Measurements from ENCODE around the gene TRIM69. TPM values are rescaled to one million over a fixed set of nuclear protein-coding genes. Genes with fewer than 3 reads are reported as not detected.
"Not testable (repeated sequence)": the region's sequence is repeated elsewhere in the genome, so short reads cannot be mapped to it uniquely, and the experiment has no call there.

The TRIM69 gene
- total RNA-seq, 1 donor from 2014 or later: 37.2 TPM

GRCh38 chr15:44781128-44781810 is 44.9 kb downstream of the TRIM69 start:
- H3K9me3 Mint-ChIP-seq (ENCODE audit: unreplicated experiment): no peaks in the 10 kb centered on the region
- peaks cover 10% of the 10 kb centered on the region for H3K4me1 Mint-ChIP-seq (ENCODE audit: low read depth, unreplicated experiment)
- H3K27me3 ChIP-seq (ENCODE audit: insufficient read depth, low read length): no peaks in the 10 kb centered on the region
- no peak overlapping the region for H3K27ac Mint-ChIP-seq (ENCODE audit: unreplicated experiment)
- no peak overlapping the region for H3K27ac ChIP-seq (ENCODE audit: low read depth, low read length)
- DNase-seq (ENCODE audit: low read depth) (no peak), FAIRE-seq (no peak)
- H3K79me2 ChIP-seq (ENCODE audit: insufficient read depth, low read length): no peaks in the 10 kb centered on the region
- H3K9ac ChIP-seq (ENCODE audit: low read length): no peak overlapping the region
- H2AFZ ChIP-seq (ENCODE audit: low read depth, low read length): no peak overlapping the region
- H3K36me3 ChIP-seq (ENCODE audit: insufficient read depth, low read length): no peaks in the 10 kb centered on the region
- H3K4me2 ChIP-seq (ENCODE audit: low read length): no peak overlapping the region
- H3K4me1 ChIP-seq (ENCODE audit: insufficient read depth, low read length): peaks cover 6% of the 10 kb centered on the region
- H4K20me1 ChIP-seq (ENCODE audit: insufficient read depth, low read length): no peaks in the 10 kb centered on the region
- H3K4me3 Mint-ChIP-seq (ENCODE audit: unreplicated experiment): no peak overlapping the region
- no peaks in the 10 kb centered on the region for H3K36me3 Mint-ChIP-seq (ENCODE audit: low read depth, unreplicated experiment)
- peaks cover under 1% of the 10 kb centered on the region for H3K27me3 Mint-ChIP-seq (ENCODE audit: low read depth, unreplicated experiment)
- no peaks in the 10 kb centered on the region for H3K9me3 ChIP-seq (ENCODE audit: insufficient read depth, low read depth, low read length)
- H3K4me3 ChIP-seq (ENCODE audit: insufficient read depth, low read depth, low read length): no peak overlapping the region
- TF ChIP-seq EZH2 (IDR thresholded peaks at IDR 0.05; ENCODE audit: insufficient read depth, low read length): no peak
- no peak for TF ChIP-seq CTCF (IDR thresholded peaks at IDR 0.05; ENCODE audit: insufficient read depth, low read depth, low read length)

- Mint-ChIP-seq H3K9me3 (ENCODE audit: unreplicated experiment) (no peaks in the 10 kb centered on the region), H3K4me3 (ENCODE audit: unreplicated experiment) (peak overlapping the region; percentile 23), H3K27me3 (ENCODE audit: low read depth, unreplicated experiment) (peaks cover 2% of the 10 kb centered on the region), H3K36me3 (ENCODE audit: low read depth, unreplicated experiment) (no peaks in the 10 kb centered on the region), H3K4me1 (ENCODE audit: low read depth, unreplicated experiment) (peaks cover 10% of the 10 kb centered on the region), H3K27ac (ENCODE audit: unreplicated experiment) (no peak overlapping the region)
- no peak overlapping the region for H3K9ac ChIP-seq (ENCODE audit: low read length)
- H3K79me2 ChIP-seq (ENCODE audit: insufficient read depth, low read length): no peaks in the 10 kb centered on the region
- H4K20me1 ChIP-seq (ENCODE audit: insufficient read depth, low read length): no peaks in the 10 kb centered on the region
- no peak overlapping the region for H2AFZ ChIP-seq (ENCODE audit: low read depth, low read length)
- peaks cover 6% of the 10 kb centered on the region for H3K4me1 ChIP-seq (ENCODE audit: insufficient read depth, low read length)
- peaks cover 3% of the 10 kb centered on the region for H3K27me3 ChIP-seq (ENCODE audit: insufficient read depth, low read length)
- H3K27ac ChIP-seq (ENCODE audit: low read depth, low read length): no peak overlapping the region
- no peaks in the 10 kb centered on the region for H3K36me3 ChIP-seq (ENCODE audit: insufficient read depth, low read length)
- DNase-seq (ENCODE audit: low read depth): peak; percentile 37
- H3K4me2 ChIP-seq (ENCODE audit: low read length): no peak overlapping the region
- no peak for TF ChIP-seq CTCF (IDR thresholded peaks at IDR 0.05; ENCODE audit: insufficient read depth, low read depth, low read length)
- no peak for TF ChIP-seq EZH2 (IDR thresholded peaks at IDR 0.05; ENCODE audit: insufficient read depth, low read length)
- no peak for FAIRE-seq
- H3K4me3 ChIP-seq (ENCODE audit: insufficient read depth, low read depth, low read length): no peak overlapping the region
- no peaks in the 10 kb centered on the region for H3K9me3 ChIP-seq (ENCODE audit: insufficient read depth, low read depth, low read length)
Observed at GRCh38 chr15:44782516-44782915, 46.2 kb downstream of the TRIM69 start.

GRCh38 chr15:44784918-44785274 is 48.6 kb downstream of the TRIM69 start:
- H4K20me1 ChIP-seq (ENCODE audit: insufficient read depth, low read length); H3K79me2 ChIP-seq (ENCODE audit: insufficient read depth, low read length); H3K4me1 Mint-ChIP-seq (ENCODE audit: low read depth, unreplicated experiment); DNase-seq (ENCODE audit: low read depth); FAIRE-seq; H3K27me3 Mint-ChIP-seq (ENCODE audit: low read depth, unreplicated experiment); H3K27me3 ChIP-seq (ENCODE audit: insufficient read depth, low read length); H3K4me2 ChIP-seq (ENCODE audit: low read length); H3K9me3 Mint-ChIP-seq (ENCODE audit: unreplicated experiment); H3K36me3 ChIP-seq (ENCODE audit: insufficient read depth, low read length); H3K36me3 Mint-ChIP-seq (ENCODE audit: low read depth, unreplicated experiment); H2AFZ ChIP-seq (ENCODE audit: low read depth, low read length); H3K9me3 ChIP-seq (ENCODE audit: insufficient read depth, low read depth, low read length); H3K4me1 ChIP-seq (ENCODE audit: insufficient read depth, low read length): not testable (repeated sequence)
- Mint-ChIP-seq H3K4me3 (ENCODE audit: unreplicated experiment) (peak overlapping the region; percentile 85), H3K27ac (ENCODE audit: unreplicated experiment) (peak overlapping the region; percentile 98)
- H3K4me3 ChIP-seq (ENCODE audit: insufficient read depth, low read depth, low read length): peak overlapping the region; percentile 96
- H3K9ac ChIP-seq (ENCODE audit: low read length): peak overlapping the region; percentile 98
- peak overlapping the region; percentile 95 for H3K27ac ChIP-seq (ENCODE audit: low read depth, low read length)

Measured in astrocyte (in vitro differentiated cells and primary cell).